ENCODE measurements around the gene UPK1B. TPM values are rescaled to one million over a fixed set of nuclear protein-coding genes. Genes with fewer than 3 reads are reported as not detected.
A peak's percentile ranks its signal among the peaks of the same experiment; 100 is the strongest.
"Not testable (repeated sequence)": the region's sequence is repeated elsewhere in the genome, so short reads cannot be mapped to it uniquely, and the experiment has no call there.

The UPK1B gene
- 0.77 TPM for total RNA-seq
- long read RNA-seq, result 0 reads

- intact Hi-C loops (cut with micrococcal nuclease), result no loop called here
- no peak for DNase-seq
Measured at GRCh38 chr3:119173325-119173724, at the start of gene UPK1B. Gene UPK1B (plus strand): TSS chr3:119173598. CDS start chr3:119186742, 13,144 bp downstream.

GRCh38 chr3:119125342-119125741 is 48.1 kb upstream of the UPK1B start:
- no peak for DNase-seq
- no peak for ATAC-seq
- intact Hi-C loops (cut with micrococcal nuclease), result no loop called here

More at GRCh38 chr3:119173325-119173724, at the start of gene UPK1B:
- no peak for ATAC-seq

GRCh38 chr3:119125742-119126504 is 47.5 kb upstream of the UPK1B start:
- intact Hi-C loops (cut with micrococcal nuclease), result no loop called here
- no peak for ATAC-seq
- DNase-seq, result no peak

- DNase-seq; ATAC-seq; intact Hi-C loops (cut with micrococcal nuclease): not testable (repeated sequence)
Measured at GRCh38 chr3:119130291-119130690, 43.1 kb upstream of the UPK1B start.

- DNase-seq; intact Hi-C loops (cut with micrococcal nuclease); ATAC-seq: not testable (repeated sequence)
Measured at GRCh38 chr3:119132291-119132690, 41.1 kb upstream of the UPK1B start.

GRCh38 chr3:119139360-119139759 is 34.0 kb upstream of the UPK1B start:
- intact Hi-C loops (cut with micrococcal nuclease); DNase-seq; ATAC-seq: not testable (repeated sequence)

GRCh38 chr3:119140466-119140865 is 32.9 kb upstream of the UPK1B start:
- DNase-seq, result no peak
- intact Hi-C loops (cut with micrococcal nuclease), result no loop called here
- ATAC-seq, result no peak

- no peak for ATAC-seq
- intact Hi-C loops (cut with micrococcal nuclease), result no loop called here
- DNase-seq, result no peak
Measured at GRCh38 chr3:119145128-119145499, 28.3 kb upstream of the UPK1B start.

GRCh38 chr3:119145500-119146167 is 27.8 kb upstream of the UPK1B start, which contains the start of gene TEX55:
Gene TEX55 (plus strand): TSS chr3:119146165. CDS start chr3:119146190, 25 bp downstream.
- intact Hi-C loops (cut with micrococcal nuclease), result no loop called here
- ATAC-seq (peak; percentile 58), DNase-seq (peak; percentile 38)

- no peak for DNase-seq
- intact Hi-C loops (cut with micrococcal nuclease), result no loop called here
- ATAC-seq, result no peak
Measured at GRCh38 chr3:119146578-119147375, 26.6 kb upstream of the UPK1B start.

- intact Hi-C loops (cut with micrococcal nuclease), result no loop called here
- ATAC-seq, result no peak
- DNase-seq, result no peak
Measured at GRCh38 chr3:119147494-119147893, 25.9 kb upstream of the UPK1B start.

- ATAC-seq, result no peak
- DNase-seq, result no peak
- intact Hi-C loops (cut with micrococcal nuclease), result no loop called here
Measured at GRCh38 chr3:119148493-119149180, 24.8 kb upstream of the UPK1B start.

- intact Hi-C loops (cut with micrococcal nuclease), result no loop called here
- ATAC-seq (no peak), DNase-seq (no peak)
Measured at GRCh38 chr3:119149484-119149883, 23.9 kb upstream of the UPK1B start.

- DNase-seq, result no peak
- intact Hi-C loops (cut with micrococcal nuclease), result no loop called here
Measured at GRCh38 chr3:119156868-119157267, 16.5 kb upstream of the UPK1B start.

GRCh38 chr3:119157971-119158370 is 15.4 kb upstream of the UPK1B start:
- no peak for DNase-seq
- intact Hi-C loops (cut with micrococcal nuclease), result no loop called here
- ATAC-seq, result no peak

More at GRCh38 chr3:119156868-119157267, 16.5 kb upstream of the UPK1B start:
- ATAC-seq, result no peak

- intact Hi-C loops (cut with micrococcal nuclease), result no loop called here
- DNase-seq (no peak), ATAC-seq (no peak)
Measured at GRCh38 chr3:119160361-119160760, 13.0 kb upstream of the UPK1B start.

- ATAC-seq (no peak), DNase-seq (no peak)
- intact Hi-C loops (cut with micrococcal nuclease), result no loop called here
Measured at GRCh38 chr3:119160815-119161214, 12.6 kb upstream of the UPK1B start.

GRCh38 chr3:119161240-119161639 is 12.2 kb upstream of the UPK1B start:
- ATAC-seq (no peak), DNase-seq (no peak)
- intact Hi-C loops (cut with micrococcal nuclease), result no loop called here

- intact Hi-C loops (cut with micrococcal nuclease); ATAC-seq; DNase-seq: not testable (repeated sequence)
Measured at GRCh38 chr3:119164745-119165144, 8.7 kb upstream of the UPK1B start.

Data from left ventricle myocardium superior (tissue), 1 donor.